HCT116 (cell line): ENCODE data around the gene MOB4. TPM values are rescaled to one million over a fixed set of nuclear protein-coding genes. Genes with fewer than 3 reads are reported as not detected.

Source experiments
- ATAC-seq: fragments of 200-7000 bp; cut with Tn5 transposase; 2 replicates; pipeline ENCODE4 v1.9.1; 2020; ENCODE audit warnings: mild to moderate bottlenecking, moderate library complexity
- BruUV-seq: library from RNA; stranded (reverse); fragments of 400-500 nt; replicated peaks from 2 replicates; lab custom pipeline; 2021; lab: Mats Ljungman, UMichigan
- CTCF ChIA-PET: fragments of 300-600 bp; sonication (Branson Sonifier 250); formaldehyde crosslinking; loops from one replicate; lab custom pipeline; 2021; ENCODE audit warnings: antibody characterized with exemption; lab: Charles Lee
- POLR2A ChIA-PET: fragments of 300-600, 350-600 bp; sonication (Branson Sonifier 250); formaldehyde crosslinking; loops from one replicate; lab custom pipeline; 2021; ENCODE audit warnings: antibody characterized with exemption; lab: Charles Lee
- RAD21 ChIA-PET, 2 experiments: fragments of 300-600 bp; sonication (Branson Sonifier 250); formaldehyde crosslinking; loops; one replicate each; lab custom pipeline; 2023; ENCODE audit warnings: low total read pairs in 2 of 2; ENCODE audit not compliant: uncharacterized antibody in 2 of 2, unreplicated experiment in 2 of 2, low non-redundant PET in 1 of 2; lab: Charles Lee
- DNase-seq: peaks from one replicate; pipeline ENCODE4 v3.0.0-alpha.2; 2010; ENCODE audit warnings: low read depth, low spot score
- H2AFZ ChIP-seq: fragments of 200-600 bp; shearing (Covaris generic), sonication (generic); 2 replicates; pipeline ENCODE4 v1.6.1; 2017; ENCODE audit warnings: low read depth, mixed run types, mixed read lengths, antibody characterized with exemption, low read length; ENCODE audit not compliant: poor library complexity, severe bottlenecking
- H3K27ac ChIP-seq: 2 replicates; pipeline ENCODE4 v1.5.1; 2012; ENCODE audit warnings: low read depth, low read length
- H3K27me3 ChIP-seq: fragments of 200-600 bp; sonication (generic); 2 replicates; pipeline ENCODE4 v1.6.1; 2016; ENCODE audit warnings: mixed run types, low read length, mixed read lengths; ENCODE audit not compliant: insufficient read depth
- H3K36me3 ChIP-seq, 2 experiments: fragments of 200-500 bp in 1 of 2; fragments of 200-600 bp in 1 of 2; sonication (Bioruptor generic) in 1 of 2; sonication (generic) in 1 of 2; 2 replicates each; pipeline versions ENCODE4 v1.5.1 to v1.6.1; 2014 to 2016; ENCODE audit warnings: low read length in 2 of 2, inconsistent platforms in 1 of 2, mixed read lengths in 1 of 2, mixed run types in 1 of 2; ENCODE audit not compliant: insufficient read depth in 2 of 2, control insufficient read depth in 1 of 2
- H3K4me1 ChIP-seq, 2 experiments: fragments of 200-600 bp in 1 of 2; sonication (generic) in 1 of 2; 2 replicates each; pipeline versions ENCODE4 v1.5.1 to v1.6.1; 2012 to 2017; ENCODE audit warnings: low read length in 2 of 2, inconsistent platforms in 1 of 2, mild to moderate bottlenecking in 1 of 2, mixed read lengths in 1 of 2, mixed run types in 1 of 2, moderate library complexity in 1 of 2; ENCODE audit not compliant: insufficient read depth in 2 of 2, control insufficient read depth in 1 of 2
- H3K4me2 ChIP-seq: fragments of 200-600 bp; sonication (generic); 2 replicates; pipeline ENCODE4 v1.6.1; 2017; ENCODE audit warnings: mixed run types, low read length, mixed read lengths
- H3K4me3 ChIP-seq, 2 experiments: fragments of 200-600 bp in 1 of 2; sonication (generic) in 1 of 2; replicated peaks in 1 of 2; 2 replicates each; pipeline ENCODE4 v1.5.1; 2011 to 2016; ENCODE audit warnings: low read length in 2 of 2, control low read depth in 1 of 2, low read depth in 1 of 2, mild to moderate bottlenecking in 1 of 2, mixed read lengths in 1 of 2, mixed run types in 1 of 2
- H3K79me2 ChIP-seq: fragments of 200-600 bp; sonication (generic); 2 replicates; pipeline ENCODE4 v1.6.1; 2017; ENCODE audit warnings: mild to moderate bottlenecking, mixed run types, low read length, moderate library complexity, mixed read lengths; ENCODE audit not compliant: insufficient read depth
- H3K9ac ChIP-seq: fragments of 200-600 bp; sonication (generic); 2 replicates; pipeline ENCODE4 v1.6.1; 2016; ENCODE audit warnings: low read length, mixed read lengths
- H3K9me2 ChIP-seq: fragments of 200-600 bp; sonication (generic), shearing (Covaris generic); 2 replicates; pipeline ENCODE4 v1.6.1; 2017; ENCODE audit warnings: mixed run types, mild to moderate bottlenecking, moderate library complexity; ENCODE audit not compliant: insufficient read depth
- H3K9me3 ChIP-seq, 2 experiments: fragments of 200-500 bp in 1 of 2; fragments of 200-600 bp in 1 of 2; sonication (Bioruptor generic) in 1 of 2; sonication (generic) in 1 of 2; 2 replicates each; pipeline ENCODE4 v1.6.1; 2014 to 2017; ENCODE audit warnings: low read length in 2 of 2, mixed read lengths in 2 of 2, inconsistent platforms in 1 of 2, low read depth in 1 of 2, mild to moderate bottlenecking in 1 of 2, mixed run types in 1 of 2, moderate library complexity in 1 of 2; ENCODE audit not compliant: control insufficient read depth in 1 of 2, insufficient read depth in 1 of 2
- H4K20me1 ChIP-seq: fragments of 200-600 bp; sonication (generic), shearing (Covaris generic); 2 replicates; pipeline ENCODE4 v1.6.1; 2017; ENCODE audit warnings: mixed run types, mild to moderate bottlenecking, moderate library complexity; ENCODE audit not compliant: insufficient read depth
- CEBPB ChIP-seq: IDR thresholded peaks from 2 replicates; pipeline ENCODE4 v1.6.1; 2012; ENCODE audit warnings: low read depth
- EZH2 ChIP-seq: fragments of 200-600 bp; sonication (generic); IDR thresholded peaks from 2 replicates; pipeline ENCODE4 v1.6.1; 2017; ENCODE audit warnings: antibody characterized with exemption, mixed run types
- JUND ChIP-seq: IDR thresholded peaks from 2 replicates; pipeline ENCODE4 v1.6.1; 2012
- RAD21 ChIP-seq: IDR thresholded peaks from 2 replicates; pipeline ENCODE4 v1.6.1; 2012; ENCODE audit warnings: low read depth, mild to moderate bottlenecking
- TCF7L2 ChIP-seq: IDR thresholded peaks from 2 replicates; pipeline ENCODE4 v1.7.0; 2011; ENCODE audit warnings: borderline replicate concordance, inconsistent platforms; ENCODE audit not compliant: insufficient read depth, insufficient read length; ENCODE audit errors: extremely low read depth
- YY1 ChIP-seq: IDR thresholded peaks from 2 replicates; pipeline ENCODE4 v1.6.1; 2011; ENCODE audit warnings: low read length, low read depth, moderate library complexity, mild to moderate bottlenecking; ENCODE audit not compliant: insufficient replicate concordance; ENCODE audit errors: extremely low read depth
- ZFX ChIP-seq: fragments of 450-650 bp; IDR thresholded peaks from 2 replicates; pipeline ENCODE4 v1.6.1; 2017
- ZNF274 ChIP-seq: fragments of 200-500 bp; sonication (Bioruptor generic); IDR thresholded peaks from 2 replicates; pipeline ENCODE4 v1.6.1; 2014; ENCODE audit warnings: mild to moderate bottlenecking, low read depth, low read length, inconsistent platforms
- intact Hi-C: fragments of 100-400 bp; cut with micrococcal nuclease; formaldehyde crosslinking; loops from 2 replicates; pipeline ENCODE4 v1.10.0; 2022
- total RNA-seq: library from RNA; stranded (reverse); gene quantifications from one replicate; pipeline ENCODE4 v1.2.1, GENCODE V29; 2021; ENCODE audit not compliant: unreplicated experiment

Gene MOB4
- total RNA-seq, 1 experiment from 2014 or later, result 24.4 TPM

GRCh38 chr2:197515315-197515738 lies 539 bp upstream of the MOB4 start:
- intact Hi-C loops, result no loop called here
- TSS peak; percentile 92 for BruUV-seq
- Histone ChIP-seq H3K4me2 (peak overlapping the region; percentile 88), H3K4me3 (peak overlapping the region; percentile 77 to 93), H3K4me1 (peaks cover 10 to 17% of the 10 kb centered on the region in 2 experiments; a peak in 3 of 4 replicates), H3K9ac (peak overlapping the region; percentile 82), H3K36me3 (peaks cover 0 to 12% of the 10 kb centered on the region in 2 experiments; a peak in 2 of 4 replicates), H3K27me3 (no peaks in the 10 kb centered on the region), H3K9me3 (peaks cover 0 to 1% of the 10 kb centered on the region in 2 experiments; a peak in 1 of 4 replicates), H3K27ac (peak overlapping the region; percentile 74), H3K79me2 (peaks cover 42% of the 10 kb centered on the region), H4K20me1 (no peaks in the 10 kb centered on the region), H3K9me2 (no peaks in the 10 kb centered on the region), H2AFZ (peak overlapping the region; percentile 86)
- ATAC-seq (no peak), DNase-seq (peak; percentile 12)
- ChIA-PET RAD21 (no interaction called here), CTCF (no interaction called here), POLR2A (interaction anchor here (1.3 to 2.9 kb wide), 4 partner anchors 9 to 62 kb away, joined by 3 to 25 read pairs (median 5); partner anchors contain the start of genes COQ10B, HSPD1 and HSPE1)
- no peak for TF ChIP-seq YY1
- TF ChIP-seq TCF7L2, result peak; percentile 68
- no peak for TF ChIP-seq CEBPB
- no peak; the same call in 1 of the 2 replicates for TF ChIP-seq JUND

DNA sequence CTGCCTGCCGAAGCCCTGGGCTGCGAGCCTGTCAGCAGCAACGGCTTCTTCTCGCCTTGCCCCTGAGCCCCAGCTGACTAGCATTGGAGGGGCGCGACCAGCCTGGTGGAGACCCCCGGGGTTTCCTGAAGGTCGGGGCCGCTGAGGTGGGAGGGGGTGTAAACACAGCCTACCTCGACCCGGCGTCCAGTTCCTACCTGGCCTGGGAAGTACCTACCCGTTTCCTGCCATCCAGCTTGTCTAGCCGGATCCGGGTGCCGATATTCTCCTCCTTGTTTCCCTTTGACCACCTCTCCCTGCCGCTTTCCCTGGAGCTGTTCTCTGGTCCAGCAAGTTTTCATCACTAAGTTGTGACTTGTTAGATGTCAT lies 511 bp downstream of the MOB4 start:
- TF ChIP-seq ZNF274, result no peak
- peak; percentile 87 for TF ChIP-seq ZFX
- TF ChIP-seq RAD21, result no peak
- TF ChIP-seq EZH2, result no peak
- H3K79me2 ChIP-seq, result peaks cover 52% of the 10 kb centered on the region
- peaks cover 0 to 5% of the 10 kb centered on the region in 2 experiments; a peak in 1 of 4 replicates for H3K9me3 ChIP-seq
- no peak for DNase-seq
- H3K27me3 ChIP-seq, result no peaks in the 10 kb centered on the region
- peaks cover 0 to 16% of the 10 kb centered on the region in 2 experiments; a peak in 2 of 4 replicates for H3K36me3 ChIP-seq
- H3K9ac ChIP-seq, result peak overlapping the region; percentile 82
- peaks cover 10 to 17% of the 10 kb centered on the region in 2 experiments; a peak in 3 of 4 replicates for H3K4me1 ChIP-seq
- RAD21 ChIA-PET, result no interaction called here
- no peaks in the 10 kb centered on the region for H4K20me1 ChIP-seq
- peak overlapping the region; percentile 77 to 93 for H3K4me3 ChIP-seq
- CTCF ChIA-PET, result no interaction called here
- no TSS peak for BruUV-seq
- peak overlapping the region; percentile 74 for H3K27ac ChIP-seq
- intact Hi-C loops, result no loop called here
- POLR2A ChIA-PET, result interaction anchor here (0.8 to 2.9 kb wide), 5 partner anchors 10 to 63 kb away, joined by 3 to 25 read pairs (median 4); partner anchors contain the start of genes COQ10B, HSPD1 and HSPE1
- H3K9me2 ChIP-seq, result no peaks in the 10 kb centered on the region
- no peak overlapping the region for H2AFZ ChIP-seq
- peak; percentile 33 for ATAC-seq
- H3K4me2 ChIP-seq, result peak overlapping the region; percentile 88
